ENCODE measurements around the gene CD247. TPM values are rescaled to one million over a fixed set of nuclear protein-coding genes. Genes with fewer than 3 reads are reported as not detected.

Gene CD247
- total and polyA plus RNA-seq, 9 of the 15 experiments (the other 6 are each of a cell fraction or from before 2014, with no cell fraction given) = 0.08 to 0.42 (median 0.28) TPM; not detected in 5

GRCh38 chr1:167420510-167420909, 97.8 kb downstream of the CD247 start (continued):
- TF ChIP-seq TARDBP (IDR thresholded peaks at IDR 0.05) (no peak), ZNF324 (CRISPR knock-in tag; IDR thresholded peaks at IDR 0.05) (no peak), HNRNPLL (IDR thresholded peaks at IDR 0.05; ENCODE audit: low read depth, low read length, poor library complexity, severe bottlenecking) (no peak), SMARCA4 (IDR thresholded peaks at IDR 0.05) (0 out of 2 replicates have a peak, but pooled peaks have one; percentile 34), ZNF717 (CRISPR knock-in tag; IDR thresholded peaks at IDR 0.05) (no peak), ZNF316 (IDR thresholded peaks at IDR 0.05) (peak; percentile 87), MCM2 (IDR thresholded peaks at IDR 0.05; ENCODE audit: low read depth) (no peak), POLR2H (tag; IDR thresholded peaks at IDR 0.05; ENCODE audit: low read depth) (no peak), EWSR1 (IDR thresholded peaks at IDR 0.05; ENCODE audit: borderline replicate concordance, low read depth, partially characterized antibody) (no peak), ZBTB7A (IDR thresholded peaks at IDR 0.05; ENCODE audit: borderline replicate concordance, control insufficient read depth, low read depth, low read length) (no peak), KLF16 (IDR thresholded peaks at IDR 0.05) (no peak), KDM1A (IDR thresholded peaks at IDR 0.05) (no peak), THRAP3 (IDR thresholded peaks at IDR 0.05; ENCODE audit: borderline replicate concordance) (no peak), TFAM (CRISPR knock-in tag; conservative IDR thresholded peaks at IDR 0.05) (no peak), PML (IDR thresholded peaks at IDR 0.05; ENCODE audit: low read length) (no peak), PPARD (CRISPR knock-in tag; IDR thresholded peaks at IDR 0.05) (no peak), ZFP91 (CRISPR knock-in tag; IDR thresholded peaks at IDR 0.05) (no peak)
- TF ChIP-seq, protein P1, sequence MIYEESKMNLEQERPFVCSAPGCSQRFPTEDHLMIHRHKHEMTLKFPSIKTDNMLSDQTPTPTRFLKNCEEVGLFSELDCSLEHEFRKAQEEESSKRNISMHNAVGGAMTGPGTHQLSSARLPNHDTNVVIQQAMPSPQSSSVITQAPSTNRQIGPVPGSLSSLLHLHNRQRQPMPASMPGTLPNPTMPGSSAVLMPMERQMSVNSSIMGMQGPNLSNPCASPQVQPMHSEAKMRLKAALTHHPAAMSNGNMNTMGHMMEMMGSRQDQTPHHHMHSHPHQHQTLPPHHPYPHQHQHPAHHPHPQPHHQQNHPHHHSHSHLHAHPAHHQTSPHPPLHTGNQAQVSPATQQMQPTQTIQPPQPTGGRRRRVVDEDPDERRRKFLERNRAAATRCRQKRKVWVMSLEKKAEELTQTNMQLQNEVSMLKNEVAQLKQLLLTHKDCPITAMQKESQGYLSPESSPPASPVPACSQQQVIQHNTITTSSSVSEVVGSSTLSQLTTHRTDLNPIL (CRISPR knock-in tag; IDR thresholded peaks at IDR 0.05) = no peak
- TF ChIP-seq, protein P2, sequence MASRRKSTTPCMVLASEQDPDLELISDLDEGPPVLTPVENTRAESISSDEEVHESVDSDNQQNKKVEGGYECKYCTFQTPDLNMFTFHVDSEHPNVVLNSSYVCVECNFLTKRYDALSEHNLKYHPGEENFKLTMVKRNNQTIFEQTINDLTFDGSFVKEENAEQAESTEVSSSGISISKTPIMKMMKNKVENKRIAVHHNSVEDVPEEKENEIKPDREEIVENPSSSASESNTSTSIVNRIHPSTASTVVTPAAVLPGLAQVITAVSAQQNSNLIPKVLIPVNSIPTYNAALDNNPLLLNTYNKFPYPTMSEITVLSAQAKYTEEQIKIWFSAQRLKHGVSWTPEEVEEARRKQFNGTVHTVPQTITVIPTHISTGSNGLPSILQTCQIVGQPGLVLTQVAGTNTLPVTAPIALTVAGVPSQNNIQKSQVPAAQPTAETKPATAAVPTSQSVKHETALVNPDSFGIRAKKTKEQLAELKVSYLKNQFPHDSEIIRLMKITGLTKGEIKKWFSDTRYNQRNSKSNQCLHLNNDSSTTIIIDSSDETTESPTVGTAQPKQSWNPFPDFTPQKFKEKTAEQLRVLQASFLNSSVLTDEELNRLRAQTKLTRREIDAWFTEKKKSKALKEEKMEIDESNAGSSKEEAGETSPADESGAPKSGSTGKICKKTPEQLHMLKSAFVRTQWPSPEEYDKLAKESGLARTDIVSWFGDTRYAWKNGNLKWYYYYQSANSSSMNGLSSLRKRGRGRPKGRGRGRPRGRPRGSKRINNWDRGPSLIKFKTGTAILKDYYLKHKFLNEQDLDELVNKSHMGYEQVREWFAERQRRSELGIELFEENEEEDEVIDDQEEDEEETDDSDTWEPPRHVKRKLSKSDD (conservative IDR thresholded peaks at IDR 0.05; ENCODE audit: low read length) = no peak
- TF ChIP-seq, protein P3, sequence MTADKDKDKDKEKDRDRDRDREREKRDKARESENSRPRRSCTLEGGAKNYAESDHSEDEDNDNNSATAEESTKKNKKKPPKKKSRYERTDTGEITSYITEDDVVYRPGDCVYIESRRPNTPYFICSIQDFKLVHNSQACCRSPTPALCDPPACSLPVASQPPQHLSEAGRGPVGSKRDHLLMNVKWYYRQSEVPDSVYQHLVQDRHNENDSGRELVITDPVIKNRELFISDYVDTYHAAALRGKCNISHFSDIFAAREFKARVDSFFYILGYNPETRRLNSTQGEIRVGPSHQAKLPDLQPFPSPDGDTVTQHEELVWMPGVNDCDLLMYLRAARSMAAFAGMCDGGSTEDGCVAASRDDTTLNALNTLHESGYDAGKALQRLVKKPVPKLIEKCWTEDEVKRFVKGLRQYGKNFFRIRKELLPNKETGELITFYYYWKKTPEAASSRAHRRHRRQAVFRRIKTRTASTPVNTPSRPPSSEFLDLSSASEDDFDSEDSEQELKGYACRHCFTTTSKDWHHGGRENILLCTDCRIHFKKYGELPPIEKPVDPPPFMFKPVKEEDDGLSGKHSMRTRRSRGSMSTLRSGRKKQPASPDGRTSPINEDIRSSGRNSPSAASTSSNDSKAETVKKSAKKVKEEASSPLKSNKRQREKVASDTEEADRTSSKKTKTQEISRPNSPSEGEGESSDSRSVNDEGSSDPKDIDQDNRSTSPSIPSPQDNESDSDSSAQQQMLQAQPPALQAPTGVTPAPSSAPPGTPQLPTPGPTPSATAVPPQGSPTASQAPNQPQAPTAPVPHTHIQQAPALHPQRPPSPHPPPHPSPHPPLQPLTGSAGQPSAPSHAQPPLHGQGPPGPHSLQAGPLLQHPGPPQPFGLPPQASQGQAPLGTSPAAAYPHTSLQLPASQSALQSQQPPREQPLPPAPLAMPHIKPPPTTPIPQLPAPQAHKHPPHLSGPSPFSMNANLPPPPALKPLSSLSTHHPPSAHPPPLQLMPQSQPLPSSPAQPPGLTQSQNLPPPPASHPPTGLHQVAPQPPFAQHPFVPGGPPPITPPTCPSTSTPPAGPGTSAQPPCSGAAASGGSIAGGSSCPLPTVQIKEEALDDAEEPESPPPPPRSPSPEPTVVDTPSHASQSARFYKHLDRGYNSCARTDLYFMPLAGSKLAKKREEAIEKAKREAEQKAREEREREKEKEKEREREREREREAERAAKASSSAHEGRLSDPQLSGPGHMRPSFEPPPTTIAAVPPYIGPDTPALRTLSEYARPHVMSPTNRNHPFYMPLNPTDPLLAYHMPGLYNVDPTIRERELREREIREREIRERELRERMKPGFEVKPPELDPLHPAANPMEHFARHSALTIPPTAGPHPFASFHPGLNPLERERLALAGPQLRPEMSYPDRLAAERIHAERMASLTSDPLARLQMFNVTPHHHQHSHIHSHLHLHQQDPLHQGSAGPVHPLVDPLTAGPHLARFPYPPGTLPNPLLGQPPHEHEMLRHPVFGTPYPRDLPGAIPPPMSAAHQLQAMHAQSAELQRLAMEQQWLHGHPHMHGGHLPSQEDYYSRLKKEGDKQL (CRISPR knock-in tag; IDR thresholded peaks at IDR 0.05; ENCODE audit: borderline replicate concordance) = no peak
